Adrenal gland (tissue), 12 donors: Measurements from ENCODE around the gene AKAP13. TPM values are rescaled to one million over a fixed set of nuclear protein-coding genes. Genes with fewer than 3 reads are reported as not detected.

Experiments
- DNase-seq, 7 donors: peaks; one replicate each; pipeline ENCODE4 v3.0.0-alpha.2; 2019 to 2020
- H3K27ac ChIP-seq, 5 donors: fragments of 200-600 bp; sonication (generic) in 4 of 5; 1 replicate in 3 of 5; 2 replicates in 2 of 5; pipeline versions ENCODE4 v1.5.1 to v1.8.0; 2016 to 2020; ENCODE audit warnings: mild to moderate bottlenecking in 1 of 5
- H3K27me3 ChIP-seq: fragments of 200-600 bp; 2 replicates; pipeline ENCODE4 v1.8.0; 2021
- H3K36me3 ChIP-seq, 2 donors: fragments of 200-600 bp; replicated peaks in 1 of 2; 1 replicate in 1 of 2; 2 replicates in 1 of 2; pipeline versions ENCODE4 v1.5.1 to v1.8.0; 2018 to 2022
- H3K4me1 ChIP-seq, 2 donors: fragments of 200-600 bp; replicated peaks in 1 of 2; 1 replicate in 1 of 2; 2 replicates in 1 of 2; pipeline versions ENCODE4 v1.5.1 to v1.8.0; 2018 to 2021
- H3K4me3 ChIP-seq, 4 donors: fragments of 200-600 bp; sonication (generic) in 3 of 4; one replicate each; pipeline ENCODE4 v1.5.1; 2016 to 2018
- H3K9me3 ChIP-seq, 3 donors: fragments of 200-600 bp; sonication (generic) in 1 of 3; replicated peaks in 1 of 3; 1 replicate in 2 of 3; 2 replicates in 1 of 3; pipeline versions ENCODE4 v1.5.1 to v1.8.0; 2016 to 2021
- CTCF ChIP-seq, 6 experiments: fragments of 450-650 bp in 4 of 6; fragments of 200-600 bp in 2 of 6; sonication (generic) in 1 of 6; IDR thresholded peaks; 1 replicate in 5 of 6; 2 replicates in 1 of 6; pipeline versions ENCODE4 v1.5.1 to v1.8.0; 2016 to 2021; ENCODE audit warnings: antibody characterized with exemption in 6 of 6, mild to moderate bottlenecking in 2 of 6, moderate library complexity in 1 of 6
- POLR2A ChIP-seq, 2 donors: fragments of 450-650 bp; IDR thresholded peaks; one replicate each; pipeline ENCODE4 v1.6.1; 2017; ENCODE audit warnings: antibody characterized with exemption in 2 of 2, mild to moderate bottlenecking in 2 of 2, moderate library complexity in 1 of 2
- WGBS, 4 donors: extraction: QIAGEN DNeasy Blood & Tissue Kit in 2 of 4; methylation state at CpG; one replicate each; pipeline versions ENCODE4 v1.1.5 to v1.1.7; 2013 to 2017; 5-methylcytosine and 5-hydroxymethylcytosine counted together
- intact Hi-C, 2 donors: fragments of 100-400 bp; cut with DNase I; formaldehyde crosslinking; loops; one replicate each; pipeline versions ENCODE4 v1.14.1 to v1.15.0; 2022 to 2023
- polyA plus RNA-seq, 3 donors: library from polyadenylated mRNA; stranded (reverse); fragments of 200-250 nt in 2 of 3; fragments of 350-450 nt in 1 of 3; fragmentation: Illumina TruSeq in 1 of 3; extraction: RNeasy Lipid Tissue Mini Kit (QIAGEN cat#74804) in 1 of 3; gene quantifications; one replicate each; pipeline ENCODE4 v1.2.3, GENCODE V29; 2013 to 2014
- total RNA-seq, 9 donors: library from RNA; depleted of rRNA in 4 of 9; stranded (reverse); fragments of >200 nt in 4 of 9; fragments of 120-200 nt in 1 of 9; fragmentation: NEBNext Ultra II Directional in 1 of 9; extraction: Animal tissue kit (Norgen Biotek cat#: 25700) in 1 of 9; gene quantifications; one replicate each; pipeline versions ENCODE4 v1.1.0 to v1.2.4, GENCODE V29; 2013 to 2023
- donor health status: healthy with polysubstance abuse.
- donor health status: Bipolar disorder and iron deficiency.
- donor health status: DM: yes; HTN: yes; CAD: no.
- donor health status: DM: no; HTN: no; CAD: no.
- donor health status: DM: no; HTN: no; CAD: no.
- donor health status: DM: yes; HTN: yes; CAD: no.

The AKAP13 gene
- total and polyA plus RNA-seq, 12 donors: 42.7 to 144 (median 89.2) TPM

- Histone ChIP-seq H3K27me3 (no peaks in the 10 kb centered on the region), H3K4me3 (no peak overlapping the region), H3K4me1 (peaks cover 0 to 34% of the 10 kb centered on the region in 2 donors), H3K27ac (peak overlapping the region in 2 of 5 donors; percentile 45 to 60), H3K9me3 (no peaks in the 10 kb centered on the region), H3K36me3 (peaks cover 0 to 38% of the 10 kb centered on the region in 2 donors)
- intact Hi-C loops: no loop called here
- WGBS, 4 donors: 71 to 78% (median 74%) methylated on average over 5 of the region's 5 CpGs
- no peak for DNase-seq
- TF ChIP-seq POLR2A (IDR thresholded peaks at IDR 0.05) (no peak), CTCF (IDR thresholded peaks at IDR 0.05) (no peak)
Observed at GRCh38 chr15:85642065-85642692, 261.8 kb downstream of the AKAP13 start.

DNA sequence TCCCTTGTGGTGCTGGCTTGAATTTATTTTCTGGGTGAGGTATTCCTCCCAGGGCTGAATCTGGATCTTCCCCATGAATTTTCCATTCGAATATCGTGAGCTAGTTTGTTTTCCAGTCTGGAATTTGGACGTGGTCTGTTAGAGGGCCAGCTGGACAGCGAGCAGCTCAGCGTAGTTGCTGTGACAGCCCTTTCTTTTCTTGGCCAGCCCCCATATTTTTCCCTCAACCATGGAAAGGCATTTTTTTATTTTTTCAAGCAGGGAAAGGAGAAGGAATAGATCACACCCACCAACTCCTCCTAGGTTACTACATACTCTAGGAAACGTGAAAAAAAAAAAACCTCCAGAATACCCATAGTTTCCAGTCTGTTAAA, 262.3 kb downstream of the AKAP13 start:
- H3K27me3 ChIP-seq: no peaks in the 10 kb centered on the region
- intact Hi-C loops: no loop called here
- peaks cover 0 to 41% of the 10 kb centered on the region in 2 donors for H3K36me3 ChIP-seq
- H3K4me3 ChIP-seq: no peak overlapping the region
- 56 to 76% (median 64%) methylated on average over 6 of the region's 6 CpGs for WGBS, 4 donors
- H3K9me3 ChIP-seq: no peaks in the 10 kb centered on the region
- peak in 3 of 7 donors; percentile 22 to 37 (median 29) for DNase-seq
- H3K4me1 ChIP-seq: peaks cover 0 to 34% of the 10 kb centered on the region in 2 donors
- peak overlapping the region in 2 of 5 donors; percentile 45 to 60 for H3K27ac ChIP-seq
- TF ChIP-seq POLR2A (IDR thresholded peaks at IDR 0.05) (no peak), CTCF (IDR thresholded peaks at IDR 0.05) (peak in 1 of 6 experiments; percentile 14)

- peaks cover 0 to 44% of the 10 kb centered on the region in 2 donors for H3K4me1 ChIP-seq
- no peaks in the 10 kb centered on the region for H3K9me3 ChIP-seq
- H3K27me3 ChIP-seq: no peaks in the 10 kb centered on the region
- DNase-seq: no peak
- H3K36me3 ChIP-seq: peaks cover 0 to 19% of the 10 kb centered on the region in 2 donors
- H3K4me3 ChIP-seq: no peak overlapping the region
- 90 to 94% (median 92%) methylated on average over 4 of the region's 4 CpGs for WGBS, 4 donors
- TF ChIP-seq POLR2A (IDR thresholded peaks at IDR 0.05) (no peak), CTCF (IDR thresholded peaks at IDR 0.05) (no peak)
- intact Hi-C loops: no loop called here
- peak overlapping the region in 1 of 5 donors; percentile 4 for H3K27ac ChIP-seq
Observed at GRCh38 chr15:85646538-85647091, 266.2 kb downstream of the AKAP13 start.

GRCh38 chr15:85649372-85649771, 269.0 kb downstream of the AKAP13 start:
- H3K36me3 ChIP-seq: peaks cover 0 to 26% of the 10 kb centered on the region in 2 donors
- no peaks in the 10 kb centered on the region for H3K27me3 ChIP-seq
- no peaks in the 10 kb centered on the region for H3K9me3 ChIP-seq
- H3K4me1 ChIP-seq: peaks cover 0 to 22% of the 10 kb centered on the region in 2 donors
- intact Hi-C loops: no loop called here
- H3K4me3 ChIP-seq: no peak overlapping the region
- H3K27ac ChIP-seq: peak overlapping the region in 3 of 5 donors; percentile 49 to 72 (median 65)
- peak in 3 of 7 donors; percentile 40 to 57 (median 42) for DNase-seq
- WGBS, 4 donors: 5 to 19% (median 14%) methylated on average over 5 of the region's 5 CpGs
- TF ChIP-seq POLR2A (IDR thresholded peaks at IDR 0.05): no peak
- TF ChIP-seq CTCF (IDR thresholded peaks at IDR 0.05): no peak
